K562 (cell line): Measurements from ENCODE around the gene CNOT11. TPM values are rescaled to one million over a fixed set of nuclear protein-coding genes. Genes with fewer than 3 reads are reported as not detected.

ENCODE experiments used
- ATAC-seq: fragments of 200-7000 bp; cut with Tn5 transposase; 3 replicates; pipeline ENCODE4 v1.9.1; 2020; ENCODE audit warnings: moderate library complexity
- BruUV-seq: library from RNA; stranded (reverse); fragments of 400-500 nt; replicated peaks from 2 replicates; lab custom pipeline; 2021; lab: Mats Ljungman, UMichigan
- CTCF ChIA-PET: fragments of 300-600 bp; formaldehyde crosslinking; extraction: SDS; loops from one replicate; lab custom pipeline; 2021; ENCODE audit warnings: low intra/inter-chr PET ratio; lab: Yijun Ruan, JAX
- POLR2A ChIA-PET: fragments of 300-600, 350-650 bp; sonication (Branson Sonifier 250); formaldehyde crosslinking; extraction: SDS; loops from one replicate; lab custom pipeline; 2021; ENCODE audit warnings: antibody characterized with exemption, inconsistent platforms; lab: Yijun Ruan, JAX
- DNase-seq, 4 experiments: peaks; one replicate each; pipeline versions ENCODE4 v3.0.0 to v3.0.0-alpha.2; 2011 to 2018; ENCODE audit warnings: low spot score in 3 of 4, mixed read lengths in 3 of 4; ENCODE audit errors: extremely low read depth in 1 of 4
- FAIRE-seq: peaks from 2 replicates; lab custom pipeline; 2011; peaks lifted over from hg19 to GRCh38; lab: Jason Lieb, UNC
- H2AFZ ChIP-seq: 2 replicates; pipeline ENCODE4 v1.6.0; 2011; ENCODE audit warnings: low read depth, low read length, control low read depth, inconsistent platforms
- H3K27ac ChIP-seq: fragments of 200-600 bp; 3 replicates; pipeline ENCODE4 v1.8.0; 2011; ENCODE audit warnings: low read depth, mild to moderate bottlenecking, control low read depth, inconsistent platforms, low read length, moderate library complexity, mixed read lengths; ENCODE audit errors: extremely low read depth
- H3K27me3 ChIP-seq, 2 experiments: fragments of 300-600 bp in 1 of 2; 2 replicates in 1 of 2; 3 replicates in 1 of 2; pipeline versions ENCODE4 v1.6.0 to v1.8.0; 2011; ENCODE audit warnings: inconsistent platforms in 2 of 2, low read length in 2 of 2, mild to moderate bottlenecking in 1 of 2, mixed read lengths in 1 of 2, moderate library complexity in 1 of 2; ENCODE audit not compliant: control insufficient read depth in 2 of 2, insufficient read depth in 2 of 2
- H3K36me3 ChIP-seq: fragments of 300-600 bp; 3 replicates; pipeline ENCODE4 v1.8.0; 2011; ENCODE audit warnings: mild to moderate bottlenecking, low read length, inconsistent platforms; ENCODE audit not compliant: control insufficient read depth, insufficient read depth
- H3K4me1 ChIP-seq, 2 experiments: fragments of 200-600 bp in 1 of 2; replicated peaks in 1 of 2; 2 replicates in 1 of 2; 3 replicates in 1 of 2; pipeline versions ENCODE4 v1.5.1 to v1.8.0; 2011; ENCODE audit warnings: inconsistent platforms in 2 of 2, low read length in 2 of 2, mild to moderate bottlenecking in 1 of 2, mixed read lengths in 1 of 2, moderate library complexity in 1 of 2; ENCODE audit not compliant: control insufficient read depth in 2 of 2, insufficient read depth in 2 of 2
- H3K4me2 ChIP-seq: 2 replicates; pipeline ENCODE4 v1.6.1; 2011; ENCODE audit warnings: low read length, control low read depth, inconsistent platforms, mixed read lengths; ENCODE audit not compliant: insufficient read depth
- H3K4me3 ChIP-seq: fragments of 200-600 bp; sonication (generic), shearing (Covaris generic); 2 replicates; pipeline ENCODE4 v1.5.1; 2016; ENCODE audit warnings: control low read depth, inconsistent platforms
- H3K79me2 ChIP-seq: fragments of 200-600 bp; 3 replicates; pipeline ENCODE4 v1.8.0; 2011; ENCODE audit warnings: low read length, inconsistent platforms; ENCODE audit not compliant: control insufficient read depth, insufficient read depth
- H3K9ac ChIP-seq, 2 experiments: 2 replicates each; pipeline versions ENCODE4 v1.6.0 to v1.6.1; 2011; ENCODE audit warnings: low read depth in 2 of 2, low read length in 2 of 2, control low read depth in 1 of 2, inconsistent platforms in 1 of 2, mild to moderate bottlenecking in 1 of 2, mixed read lengths in 1 of 2; ENCODE audit not compliant: insufficient read depth in 1 of 2
- H3K9me1 ChIP-seq: one replicate; pipeline ENCODE4 v1.6.0; 2011; ENCODE audit warnings: inconsistent platforms, mild to moderate bottlenecking, low read length, moderate library complexity; ENCODE audit not compliant: control insufficient read depth, insufficient read depth
- H3K9me3 ChIP-seq: replicated peaks from 2 replicates; pipeline ENCODE4 v1.5.1; 2011; ENCODE audit warnings: low read depth, low read length, inconsistent platforms; ENCODE audit not compliant: control insufficient read depth, insufficient read depth
- H4K20me1 ChIP-seq: replicated peaks from 2 replicates; pipeline ENCODE4 v1.6.1; 2011; ENCODE audit warnings: low read length, inconsistent platforms, mixed read lengths; ENCODE audit not compliant: control insufficient read depth, insufficient read depth
- ELF1 ChIP-seq: fragments of 200-800 bp; sonication (Bioruptor generic); IDR thresholded peaks from 2 replicates; pipeline ENCODE4 v1.6.1; 2016; ENCODE audit warnings: missing genetic modification characterization, missing compliant biosample characterization
- KAT7 ChIP-seq: sonication (generic); formaldehyde crosslinking; IDR thresholded peaks from 2 replicates; pipeline ENCODE4 v1.8.0; 2022; ENCODE audit warnings: missing genetic modification reagents, mild to moderate bottlenecking, borderline replicate concordance
- KLF13 ChIP-seq: fragments of 450-650 bp; IDR thresholded peaks from 2 replicates; pipeline ENCODE4 v1.6.1; 2016; ENCODE audit warnings: missing genetic modification characterization, low read depth, mild to moderate bottlenecking, missing compliant biosample characterization, moderate library complexity, borderline replicate concordance
- NR2C2 ChIP-seq, 2 experiments: fragments of 200-800 bp in 1 of 2; sonication (Bioruptor generic) in 1 of 2; sonication (generic) in 1 of 2; formaldehyde crosslinking in 1 of 2; IDR thresholded peaks; 2 replicates each; pipeline versions ENCODE4 v1.6.1 to v1.8.0; 2016 to 2022; ENCODE audit warnings: mild to moderate bottlenecking in 1 of 2, missing compliant biosample characterization in 1 of 2, missing genetic modification characterization in 1 of 2, missing genetic modification reagents in 1 of 2
- PHF8 ChIP-seq: fragments of 200-600 bp; sonication (generic); IDR thresholded peaks from 2 replicates; pipeline ENCODE4 v1.6.1; 2012; ENCODE audit warnings: mixed run types, mild to moderate bottlenecking, inconsistent platforms, low read length, moderate library complexity, borderline replicate concordance
- TCF7L2 ChIP-seq: fragments of 150-350 bp; IDR thresholded peaks from 2 replicates; pipeline ENCODE4 v1.6.1; 2016; ENCODE audit warnings: low read depth, mild to moderate bottlenecking, low read length, moderate library complexity
- ZNF707 ChIP-seq: fragments of 250-450 bp; sonication (Bioruptor Pico); conservative IDR thresholded peaks from 2 replicates; pipeline ENCODE4 v1.8.0; 2022; ENCODE audit warnings: inconsistent platforms, mild to moderate bottlenecking, moderate library complexity
- WGBS: fragments of 100-300 bp; shearing (Covaris generic); methylation state at CpG from one replicate; pipeline ENCODE4 v1.1.6; 2016; ENCODE audit warnings: low coverage, mixed read lengths; ENCODE audit not compliant: insufficient coverage; ENCODE audit errors: missing lambda C conversion rate; 5-methylcytosine and 5-hydroxymethylcytosine counted together
- in situ Hi-C: fragments of 300-500 bp; cut with MboI; formaldehyde crosslinking; loops from 4 replicates; pipeline ENCODE4 v1.15.0; 2018; ENCODE audit warnings: inconsistent platforms, mixed read lengths
- intact Hi-C: fragments of 100-400 bp; cut with micrococcal nuclease; formaldehyde crosslinking; loops from 2 replicates; pipeline ENCODE4 v1.14.2; 2022
- polyA plus RNA-seq, 8 experiments: library from polyadenylated mRNA; depleted of rRNA in 4 of 8; stranded (reverse) in 5 of 8; unstranded in 3 of 8; fragments of >200 nt; fragmentation: Nextera tagmentation in 2 of 8; fragmentation: Illumina TruSeq in 1 of 8; extraction: Ambion mirVana in 2 of 8; extraction: Trizol in 1 of 8; gene quantifications; 2 replicates each; pipeline versions ENCODE4 v1.2.1 to v1.2.3, GENCODE V29; 2011 to 2014; ENCODE audit warnings: inconsistent platforms in 1 of 8, missing spikeins in 1 of 8
- total RNA-seq, 7 experiments: library from RNA; depleted of rRNA in 6 of 7; stranded (reverse); fragments of >200 nt in 6 of 7; fragmentation: Illumina TruSeq in 2 of 7; extraction: Trizol in 2 of 7; gene quantifications; 2 replicates each; pipeline versions ENCODE4 v1.2.1 to v1.2.3, GENCODE V29; 2011 to 2021; ENCODE audit warnings: low replicate concordance in 1 of 7

The CNOT11 gene
- total and polyA plus RNA-seq, 9 of the 15 experiments (the other 6 are each of a cell fraction or from before 2014, with no cell fraction given), result 12.7 to 163 (median 64.2) TPM

DNA sequence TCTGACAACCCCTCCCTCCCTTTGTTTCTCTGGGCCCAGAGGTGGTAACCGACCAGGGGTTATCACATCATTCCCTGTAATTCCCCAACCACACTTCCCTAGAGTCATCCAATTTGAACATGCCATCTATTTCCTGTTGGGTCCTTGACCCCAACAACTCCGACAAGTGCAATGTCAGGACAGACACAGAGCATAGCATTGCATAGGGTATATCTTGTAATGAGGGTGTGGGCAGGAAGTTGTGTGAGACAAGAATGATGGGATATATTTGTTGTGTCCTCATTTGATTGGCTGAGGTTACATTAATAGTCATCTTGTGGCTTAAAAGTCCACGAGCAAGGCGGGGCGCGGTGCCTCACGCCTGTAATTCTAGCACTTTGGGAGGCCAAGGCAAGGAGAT, 33.4 kb upstream of the CNOT11 start:
- no peak overlapping the region for H3K27ac ChIP-seq
- no TSS peak for BruUV-seq
- TF ChIP-seq KLF13 (tag), result no peak
- no peak for TF ChIP-seq NR2C2 (CRISPR knock-in tag; IDR thresholded peaks at IDR 0.05)
- no peak for TF ChIP-seq NR2C2 (tag; IDR thresholded peaks at IDR 0.05)
- TF ChIP-seq ZNF707 (CRISPR knock-in tag), result no peak
- TF ChIP-seq KAT7 (CRISPR knock-in tag), result no peak
- TF ChIP-seq PHF8, result no peak
- TF ChIP-seq TCF7L2, result no peak
- no peak for TF ChIP-seq ELF1 (tag)
- ChIA-PET CTCF (no interaction called here), POLR2A (no interaction called here)
- no peaks in the 10 kb centered on the region for H3K9me1 ChIP-seq
- intact Hi-C loops (no loop called here), in situ Hi-C loops (no loop called here)
- ATAC-seq (peak; percentile 75), FAIRE-seq (peak; percentile 32), DNase-seq (no peak)
- no peaks in the 10 kb centered on the region for H3K9me3 ChIP-seq
- H3K4me2 ChIP-seq, result peak overlapping the region; percentile 27; the same call in 1 of the 2 replicates
- WGBS, result 37% methylated on average over 7 of the region's 7 CpGs
- H3K4me1 ChIP-seq, result peaks cover 5 to 6% of the 10 kb centered on the region in 2 experiments; a peak in 3 of 5 replicates
- H3K9ac ChIP-seq, result no peak overlapping the region
- H3K79me2 ChIP-seq, result no peaks in the 10 kb centered on the region
- no peaks in the 10 kb centered on the region for H3K36me3 ChIP-seq
- H4K20me1 ChIP-seq, result no peaks in the 10 kb centered on the region
- H3K27me3 ChIP-seq, result no peaks in the 10 kb centered on the region
- H2AFZ ChIP-seq, result peak overlapping the region; percentile 74
- no peak overlapping the region for H3K4me3 ChIP-seq
